ENCODE measurements around the gene RNU7-1. TPM values are rescaled to one million over a fixed set of nuclear protein-coding genes. Genes with fewer than 3 reads are reported as not detected.

RNU7-1 gene
- total RNA-seq, 2 donors from 2014 or later = not detected

- Histone ChIP-seq H3K4me3 (peak overlapping the region; percentile 25), H3K27ac (peak overlapping the region; percentile 12 to 41), H3K9me3 (no peaks in the 10 kb centered on the region), H3K27me3 (replicated peaks; ENCODE audit: insufficient read depth) (no peaks in the 10 kb centered on the region), H3K36me3 (peaks cover 17% of the 10 kb centered on the region), H3K4me1 (ENCODE audit: control insufficient read depth in 1 of 2, low read depth in 2 of 2) (peaks cover 6 to 10% of the 10 kb centered on the region in 2 donors)
- no peak for ATAC-seq (ENCODE audit: insufficient number of reproducible peaks, low FRiP score, low read depth)
- DNase-seq (ENCODE audit: low spot score) = no peak
- TF ChIP-seq CTCF (IDR thresholded peaks at IDR 0.05) = peak; percentile 23
These were observed 18.2 kb downstream of the RNU7-1 start for GRCh38 chr12:6961695-6962284.

- H3K27ac ChIP-seq = no peak overlapping the region
- no peak for TF ChIP-seq CTCF (IDR thresholded peaks at IDR 0.05)
- DNase-seq (ENCODE audit: low spot score) = no peak
- H3K27me3 ChIP-seq (replicated peaks; ENCODE audit: insufficient read depth) = no peaks in the 10 kb centered on the region
- H3K9me3 ChIP-seq = no peaks in the 10 kb centered on the region
- ATAC-seq (ENCODE audit: insufficient number of reproducible peaks, low FRiP score, low read depth) = no peak
- peaks cover 6 to 10% of the 10 kb centered on the region in 2 donors for H3K4me1 ChIP-seq (ENCODE audit: control insufficient read depth in 1 of 2, low read depth in 2 of 2)
- H3K36me3 ChIP-seq = peaks cover 23% of the 10 kb centered on the region
- no peak overlapping the region for H3K4me3 ChIP-seq
These were observed 18.8 kb downstream of the RNU7-1 start for GRCh38 chr12:6962285-6963015.

GRCh38 chr12:6963016-6963731, 19.6 kb downstream of the RNU7-1 start:
- H3K36me3 ChIP-seq = peaks cover 29% of the 10 kb centered on the region
- no peaks in the 10 kb centered on the region for H3K27me3 ChIP-seq (replicated peaks; ENCODE audit: insufficient read depth)
- no peaks in the 10 kb centered on the region for H3K9me3 ChIP-seq
- no peak for TF ChIP-seq CTCF (IDR thresholded peaks at IDR 0.05)
- no peak overlapping the region for H3K4me3 ChIP-seq
- no peak overlapping the region for H3K27ac ChIP-seq
- no peak for DNase-seq (ENCODE audit: low spot score)
- H3K4me1 ChIP-seq (ENCODE audit: control insufficient read depth in 1 of 2, low read depth in 2 of 2) = peaks cover 6 to 10% of the 10 kb centered on the region in 2 donors
- ATAC-seq (ENCODE audit: insufficient number of reproducible peaks, low FRiP score, low read depth) = no peak

GRCh38 chr12:6963791-6964413, 20.3 kb downstream of the RNU7-1 start:
- H3K4me1 ChIP-seq (ENCODE audit: control insufficient read depth in 1 of 2, low read depth in 2 of 2) = peaks cover 5 to 14% of the 10 kb centered on the region in 2 donors
- H3K4me3 ChIP-seq = no peak overlapping the region
- DNase-seq (ENCODE audit: low spot score) = no peak
- H3K36me3 ChIP-seq = peaks cover 36% of the 10 kb centered on the region
- no peaks in the 10 kb centered on the region for H3K9me3 ChIP-seq
- no peak for ATAC-seq (ENCODE audit: insufficient number of reproducible peaks, low FRiP score, low read depth)
- no peak overlapping the region for H3K27ac ChIP-seq
- H3K27me3 ChIP-seq (replicated peaks; ENCODE audit: insufficient read depth) = no peaks in the 10 kb centered on the region
- TF ChIP-seq CTCF (IDR thresholded peaks at IDR 0.05) = no peak

GRCh38 chr12:6964605-6965025, 21.0 kb downstream of the RNU7-1 start:
- H3K36me3 ChIP-seq = peaks cover 37% of the 10 kb centered on the region
- no peaks in the 10 kb centered on the region for H3K27me3 ChIP-seq (replicated peaks; ENCODE audit: insufficient read depth)
- H3K4me1 ChIP-seq (ENCODE audit: control insufficient read depth in 1 of 2, low read depth in 2 of 2) = peaks cover 12 to 21% of the 10 kb centered on the region in 2 donors
- no peak for TF ChIP-seq CTCF (IDR thresholded peaks at IDR 0.05)
- no peaks in the 10 kb centered on the region for H3K9me3 ChIP-seq
- no peak for ATAC-seq (ENCODE audit: insufficient number of reproducible peaks, low FRiP score, low read depth)
- no peak overlapping the region for H3K4me3 ChIP-seq
- DNase-seq (ENCODE audit: low spot score) = no peak
- peak overlapping the region; percentile 55 to 59 for H3K27ac ChIP-seq
